HG03159 (cell line): ENCODE measurements around the gene RBM4B.

Source experiments
- ATAC-seq: cut with Tn5 transposase; IDR thresholded peaks from one replicate; pipeline ENCODE4 v1.9.1; 2021; ENCODE audit warnings: mild to moderate bottlenecking, moderate library complexity; ENCODE audit not compliant: unreplicated experiment

The RBM4B gene

GRCh38 chr11:66687831-66688281, 10.2 kb upstream of the RBM4B start:
- ATAC-seq, result no peak

GRCh38 chr11:66686801-66687750, 9.4 kb upstream of the RBM4B start:
- ATAC-seq, result no peak

- no peak for ATAC-seq
Measured at GRCh38 chr11:66686100-66686785, 8.6 kb upstream of the RBM4B start.

- ATAC-seq, result no peak
Measured at GRCh38 chr11:66685276-66686099, 7.8 kb upstream of the RBM4B start.

GRCh38 chr11:66684635-66685034, 6.9 kb upstream of the RBM4B start:
- ATAC-seq, result no peak

GRCh38 chr11:66683877-66684276, 6.2 kb upstream of the RBM4B start:
- no peak for ATAC-seq

- no peak for ATAC-seq
Measured at GRCh38 chr11:66680966-66681645, 3.4 kb upstream of the RBM4B start.

GRCh38 chr11:66676931-66677598, 622 bp downstream of the RBM4B start:
- no peak for ATAC-seq

GRCh38 chr11:66676282-66676919, 1.3 kb downstream of the RBM4B start:
- no peak for ATAC-seq

GRCh38 chr11:66674964-66675602, 2.6 kb downstream of the RBM4B start:
- ATAC-seq, result no peak

- no peak for ATAC-seq
Measured at GRCh38 chr11:66670816-66671215, 6.9 kb downstream of the RBM4B start.

GRCh38 chr11:66665369-66665768, 12.3 kb downstream of the RBM4B start:
- no peak for ATAC-seq

- ATAC-seq, result no peak
Measured at GRCh38 chr11:66663741-66664296, 13.9 kb downstream of the RBM4B start.

GRCh38 chr11:66659763-66660162, 17.9 kb downstream of the RBM4B start:
- no peak for ATAC-seq

- no peak for ATAC-seq
Measured at GRCh38 chr11:66653123-66653522, 24.6 kb downstream of the RBM4B start.

GRCh38 chr11:66652651-66653050, 25.0 kb downstream of the RBM4B start:
- ATAC-seq, result no peak

- no peak for ATAC-seq
Measured at GRCh38 chr11:66651016-66651415, 26.7 kb downstream of the RBM4B start.

GRCh38 chr11:66649903-66650302, 27.8 kb downstream of the RBM4B start:
- no peak for ATAC-seq

GRCh38 chr11:66646828-66647227, 30.9 kb downstream of the RBM4B start:
- no peak for ATAC-seq
